H1 (cell line): ENCODE results near the gene DMWD. TPM values are rescaled to one million over a fixed set of nuclear protein-coding genes. Genes with fewer than 3 reads are reported as not detected.

Experiments
- CTCF ChIA-PET: fragments of 300-600 bp; sonication (Branson Sonifier 250); formaldehyde crosslinking; loops from one replicate; lab custom pipeline; 2021; ENCODE audit not compliant: partially characterized antibody; lab: Charles Lee
- POLR2A ChIA-PET: fragments of 300-600 bp; sonication (Branson Sonifier 250); formaldehyde crosslinking; loops from one replicate; lab custom pipeline; 2021; ENCODE audit warnings: inconsistent platforms; ENCODE audit not compliant: partially characterized antibody; lab: Charles Lee
- DNase-seq, 2 experiments: peaks; one replicate each; pipeline versions ENCODE4 v3.0.0 to v3.0.0-alpha.2; 2010 to 2022; ENCODE audit warnings: low spot score in 2 of 2, low read depth in 1 of 2, mixed read lengths in 1 of 2
- FAIRE-seq: peaks from 2 replicates; lab custom pipeline; 2011; peaks lifted over from hg19 to GRCh38; lab: Jason Lieb, UNC
- H2AFZ ChIP-seq: 2 replicates; pipeline ENCODE4 v1.8.1; 2012; ENCODE audit warnings: low read length, inconsistent platforms
- H2AK5ac ChIP-seq: 2 replicates; pipeline ENCODE4 v1.6.1; 2013; ENCODE audit warnings: low read depth, low read length
- H2BK120ac ChIP-seq: replicated peaks from 2 replicates; pipeline ENCODE3; 2013; ENCODE audit warnings: low read depth, low read length, inconsistent platforms
- H2BK12ac ChIP-seq: 2 replicates; pipeline ENCODE4 v1.6.1; 2013; ENCODE audit warnings: low read depth, low read length
- H2BK15ac ChIP-seq: 2 replicates; pipeline ENCODE4 v1.6.1; 2013; ENCODE audit warnings: low read length
- H2BK20ac ChIP-seq: 2 replicates; pipeline ENCODE4 v1.6.1; 2013; ENCODE audit warnings: low read length
- H2BK5ac ChIP-seq: 2 replicates; pipeline ENCODE4 v1.6.1; 2013; ENCODE audit warnings: low read depth, low read length
- H3K14ac ChIP-seq: 2 replicates; pipeline ENCODE4 v1.6.1; 2013; ENCODE audit warnings: inconsistent platforms; ENCODE audit not compliant: insufficient read length
- H3K18ac ChIP-seq: 2 replicates; pipeline ENCODE4 v1.6.1; 2013; ENCODE audit warnings: low read length; ENCODE audit errors: extremely low read depth
- H3K23ac ChIP-seq: 2 replicates; pipeline ENCODE4 v1.6.1; 2013; ENCODE audit warnings: inconsistent platforms; ENCODE audit not compliant: insufficient read length
- H3K23me2 ChIP-seq: 2 replicates; pipeline ENCODE4 v1.6.1; 2013; ENCODE audit warnings: low read depth, low read length
- H3K27ac ChIP-seq: 2 replicates; pipeline ENCODE4 v1.6.1; 2011; ENCODE audit warnings: low read depth, low read length, inconsistent platforms
- H3K27me3 ChIP-seq, 4 experiments: replicated peaks in 1 of 4; 1 replicate in 1 of 4; 2 replicates in 3 of 4; pipeline versions ENCODE4 v1.6.1 to v1.8.1; 2011 to 2013; ENCODE audit warnings: low read length in 3 of 4, mild to moderate bottlenecking in 3 of 4, inconsistent platforms in 2 of 4, mixed read lengths in 2 of 4, moderate library complexity in 1 of 4; ENCODE audit not compliant: control insufficient read depth in 3 of 4, insufficient read depth in 3 of 4; ENCODE audit errors: extremely low read depth in 1 of 4
- H3K36me3 ChIP-seq, 4 experiments: 2 replicates each; pipeline versions ENCODE4 v1.6.1 to v1.8.1; 2011 to 2013; ENCODE audit warnings: mild to moderate bottlenecking in 4 of 4, low read length in 3 of 4, moderate library complexity in 2 of 4, control low read depth in 1 of 4, inconsistent platforms in 1 of 4; ENCODE audit not compliant: insufficient read depth in 4 of 4, control insufficient read depth in 2 of 4
- H3K4ac ChIP-seq: replicated peaks from 2 replicates; pipeline ENCODE3; 2013; ENCODE audit warnings: low read length, low read depth, mixed read lengths, inconsistent platforms; ENCODE audit not compliant: insufficient read length
- H3K4me1 ChIP-seq, 4 experiments: replicated peaks in 1 of 4; 1 replicate in 1 of 4; 2 replicates in 3 of 4; pipeline versions ENCODE4 v1.6.1 to v1.8.1; 2011 to 2013; ENCODE audit warnings: low read length in 3 of 4, inconsistent platforms in 2 of 4, mixed read lengths in 1 of 4; ENCODE audit not compliant: insufficient read depth in 4 of 4, control insufficient read depth in 3 of 4
- H3K4me2 ChIP-seq, 2 experiments: 2 replicates each; pipeline versions ENCODE4 v1.6.1 to v1.8.1; 2011 to 2013; ENCODE audit warnings: low read depth in 2 of 2, low read length in 2 of 2, control low read depth in 1 of 2, inconsistent platforms in 1 of 2, mild to moderate bottlenecking in 1 of 2; ENCODE audit not compliant: insufficient read depth in 1 of 2
- H3K4me3 ChIP-seq, 4 experiments: fragments of 200-600, 300-600 bp in 1 of 4; sonication (generic), shearing (Covaris generic), sonication (Bioruptor Twin) in 1 of 4; 2 replicates each; pipeline versions ENCODE4 v1.5.1 to v1.8.1; 2011 to 2016; ENCODE audit warnings: low read length in 4 of 4, low read depth in 3 of 4, control low read depth in 2 of 4, inconsistent platforms in 2 of 4, mild to moderate bottlenecking in 2 of 4, mixed read lengths in 1 of 4, moderate library complexity in 1 of 4; ENCODE audit not compliant: insufficient read depth in 2 of 4; ENCODE audit errors: extremely low read depth in 1 of 4
- H3K56ac ChIP-seq: replicated peaks from 2 replicates; pipeline ENCODE3; 2013; ENCODE audit warnings: low read depth, mild to moderate bottlenecking, mixed read lengths, low read length, inconsistent platforms; ENCODE audit not compliant: insufficient read length
- H3K79me1 ChIP-seq: 2 replicates; pipeline ENCODE4 v1.6.1; 2013; ENCODE audit warnings: low read depth, low read length, control low read depth
- H3K79me2 ChIP-seq, 2 experiments: 2 replicates each; pipeline versions ENCODE4 v1.6.1 to v1.8.1; 2012 to 2013; ENCODE audit warnings: low read length in 2 of 2, mild to moderate bottlenecking in 2 of 2, inconsistent platforms in 1 of 2; ENCODE audit not compliant: insufficient read depth in 2 of 2, control insufficient read depth in 1 of 2
- H3K9ac ChIP-seq, 4 experiments: replicated peaks in 1 of 4; 1 replicate in 1 of 4; 2 replicates in 3 of 4; pipeline versions ENCODE4 v1.6.1 to v1.8.1; 2011 to 2013; ENCODE audit warnings: low read depth in 3 of 4, low read length in 3 of 4, control low read depth in 2 of 4, mild to moderate bottlenecking in 2 of 4, moderate library complexity in 2 of 4, inconsistent platforms in 1 of 4; ENCODE audit errors: extremely low read depth in 1 of 4
- H3K9me3 ChIP-seq, 2 experiments: 2 replicates each; pipeline versions ENCODE4 v1.6.1 to v1.8.1; 2012 to 2013; ENCODE audit warnings: mild to moderate bottlenecking in 2 of 2, moderate library complexity in 2 of 2, control low read depth in 1 of 2, inconsistent platforms in 1 of 2, low read depth in 1 of 2, low read length in 1 of 2, mixed read lengths in 1 of 2; ENCODE audit not compliant: insufficient read depth in 2 of 2
- H4K20me1 ChIP-seq, 2 experiments: replicated peaks in 1 of 2; 2 replicates each; pipeline versions ENCODE3 to v1.8.1; 2011 to 2013; ENCODE audit warnings: inconsistent platforms in 2 of 2, low read length in 2 of 2, mild to moderate bottlenecking in 1 of 2; ENCODE audit not compliant: insufficient read depth in 2 of 2, control insufficient read depth in 1 of 2
- H4K5ac ChIP-seq: 2 replicates; pipeline ENCODE4 v1.6.1; 2013; ENCODE audit warnings: low read length, low read depth, mixed read lengths, inconsistent platforms; ENCODE audit not compliant: insufficient read length
- H4K8ac ChIP-seq: 2 replicates; pipeline ENCODE4 v1.8.0; 2013; ENCODE audit warnings: mild to moderate bottlenecking, moderate library complexity, low read length, inconsistent platforms; ENCODE audit not compliant: insufficient read depth; ENCODE audit errors: extremely low read depth
- H4K91ac ChIP-seq: replicated peaks from 2 replicates; pipeline ENCODE3; 2013; ENCODE audit warnings: low read length, mixed read lengths, inconsistent platforms; ENCODE audit not compliant: insufficient read length
- WGBS, 2 experiments: shearing (Covaris generic) in 1 of 2; methylation state at CpG; one replicate each; pipeline versions ENCODE4 v1.1.6 to v1.1.7; 2013 to 2015; ENCODE audit warnings: low lambda C conversion rate in 2 of 2, mixed read lengths in 2 of 2, inconsistent platforms in 1 of 2, low coverage in 1 of 2, missing lambda C conversion rate in 1 of 2; ENCODE audit not compliant: insufficient replicate concordance in 2 of 2, insufficient coverage in 1 of 2, insufficient read length in 1 of 2; ENCODE audit errors: extremely low coverage in 1 of 2, missing lambda C conversion rate in 1 of 2; 5-methylcytosine and 5-hydroxymethylcytosine counted together
- polyA plus RNA-seq, 7 experiments: library from polyadenylated mRNA; depleted of rRNA in 3 of 7; stranded (reverse) in 5 of 7; unstranded in 2 of 7; fragments of >200 nt in 5 of 7; fragments of 200-250 nt in 2 of 7; gene quantifications; 1 replicate in 5 of 7; 2 replicates in 1 of 7; 4 replicates in 1 of 7; pipeline versions ENCODE4 v1.2.1 to v1.2.3, GENCODE V29; 2011 to 2013; ENCODE audit warnings: missing spikeins in 2 of 7, mixed read lengths in 2 of 7
- total RNA-seq: library from RNA; stranded (reverse); fragmentation: NEBNext Ultra II Directional; extraction: Animal tissue kit (Norgen Biotek cat#: 25700); gene quantifications from 2 replicates; pipeline ENCODE4 v1.2.1, GENCODE V29; 2021

The DMWD gene
- total and polyA plus RNA-seq, 2 of the 8 experiments (the other 6 are each of a cell fraction or from before 2014, with no cell fraction given) = 13.6 to 41.0 TPM

- H3K4me1 ChIP-seq = no peaks in the 10 kb centered on the region; a peak in 1 of 7 replicates
- no peak for DNase-seq
- H4K8ac ChIP-seq = no peak overlapping the region
- no peak overlapping the region for H3K18ac ChIP-seq
- 93% methylated on average over 12 of the region's 12 CpGs; no CpG with 5 or more reads in 1 of the 2 experiments for WGBS, 2 experiments
- no peak overlapping the region for H4K91ac ChIP-seq
- H4K20me1 ChIP-seq = peaks cover 5 to 15% of the 10 kb centered on the region in 2 experiments
- H2BK15ac ChIP-seq = no peak overlapping the region
- H3K79me1 ChIP-seq = no peaks in the 10 kb centered on the region; the same call in 1 of the 2 replicates
- no peaks in the 10 kb centered on the region for H3K79me2 ChIP-seq
- no peak overlapping the region for H2BK12ac ChIP-seq
- H3K14ac ChIP-seq = no peak overlapping the region
- H3K36me3 ChIP-seq = peaks cover 39 to 63% (median 59%) of the 10 kb centered on the region in 4 experiments
- no peak overlapping the region for H3K9ac ChIP-seq
- no peak overlapping the region for H2BK120ac ChIP-seq
- no peak overlapping the region for H3K4ac ChIP-seq
- 0 out of 2 replicates have a peak, but pooled peaks cover 1% of the 10 kb centered on the region for H3K23me2 ChIP-seq
- no peak overlapping the region for H3K56ac ChIP-seq
- no peak for FAIRE-seq
- H3K4me2 ChIP-seq = no peak overlapping the region
- H3K27me3 ChIP-seq = no peaks in the 10 kb centered on the region
- H3K27ac ChIP-seq = no peak overlapping the region
- H2AK5ac ChIP-seq = no peak overlapping the region
- H3K9me3 ChIP-seq = no peaks in the 10 kb centered on the region
- H3K4me3 ChIP-seq = no peak overlapping the region
- POLR2A ChIA-PET = interaction anchor here (0.7 to 3.0 kb wide), 7 partner anchors 10 to 39 kb away, joined by 3 to 11 read pairs (median 3); partner anchors contain the start of gene SYMPK
- no peak overlapping the region for H4K5ac ChIP-seq
- no peak overlapping the region for H2AFZ ChIP-seq
- H3K23ac ChIP-seq = no peak overlapping the region
- no peak overlapping the region for H2BK20ac ChIP-seq
- no peak overlapping the region for H2BK5ac ChIP-seq
- CTCF ChIA-PET = interaction anchor here (1.5 to 2.3 kb wide), 4 partner anchors 19 to 114 kb away, joined by 4 to 9 read pairs (median 5); no protein-coding TSS in a partner anchor
These were observed 31.4 kb upstream of the DMWD start for GRCh38 chr19:45824041-45824471.
